Parathyroid adenoma (tissue), 2 donors: ENCODE results near the gene ADGRD1.

Source experiments
- H2AFZ ChIP-seq: fragments of 300-600 bp; sonication (generic); one replicate; pipeline ENCODE4 v1.7.0; 2017; ENCODE audit warnings: antibody characterized with exemption, mild to moderate bottlenecking
- H3K27ac ChIP-seq: fragments of 300-600 bp; sonication (generic); one replicate; pipeline ENCODE4 v1.7.0; 2017
- H3K27me3 ChIP-seq: fragments of 300-600 bp; sonication (generic); one replicate; pipeline ENCODE4 v1.7.0; 2017; ENCODE audit warnings: low read length; ENCODE audit not compliant: control insufficient read depth, insufficient read depth
- H3K36me3 ChIP-seq: fragments of 300-600 bp; sonication (generic); one replicate; pipeline ENCODE4 v1.7.0; 2017; ENCODE audit warnings: low read length; ENCODE audit not compliant: control insufficient read depth, insufficient read depth
- H3K4me1 ChIP-seq: fragments of 300-600 bp; sonication (generic); one replicate; pipeline ENCODE4 v1.7.0; 2017; ENCODE audit warnings: control low read depth
- H3K4me2 ChIP-seq: fragments of 300-600 bp; sonication (generic); one replicate; pipeline ENCODE4 v1.7.0; 2017; ENCODE audit warnings: low read length
- H3K4me3 ChIP-seq: fragments of 300-600 bp; sonication (generic); one replicate; pipeline ENCODE4 v1.7.0; 2017; ENCODE audit warnings: low read depth, low read length
- H3K79me2 ChIP-seq: fragments of 300-600 bp; sonication (generic); one replicate; pipeline ENCODE4 v1.7.0; 2017; ENCODE audit warnings: control low read depth
- H3K9ac ChIP-seq: fragments of 300-600 bp; sonication (generic); one replicate; pipeline ENCODE4 v1.7.0; 2017; ENCODE audit warnings: mild to moderate bottlenecking
- H3K9me3 ChIP-seq: fragments of 300-600 bp; sonication (generic); one replicate; pipeline ENCODE4 v1.7.0; 2017; ENCODE audit warnings: low read length; ENCODE audit not compliant: control insufficient read depth
- CTCF ChIP-seq: fragments of 300-600 bp; sonication (generic); IDR thresholded peaks from one replicate; pipeline ENCODE4 v1.7.0; 2017; ENCODE audit warnings: antibody characterized with exemption, mild to moderate bottlenecking
- donor health status: primary hyperparathyroidism.

Gene ADGRD1

GRCh38 chr12:131120831-131121271 is 167.1 kb downstream of the ADGRD1 start:
- Histone ChIP-seq H3K4me1 (no peaks in the 10 kb centered on the region), H3K4me2 (no peak overlapping the region), H3K36me3 (no peaks in the 10 kb centered on the region), H3K79me2 (no peaks in the 10 kb centered on the region), H3K27me3 (no peaks in the 10 kb centered on the region), H3K27ac (no peak overlapping the region), H3K9me3 (no peaks in the 10 kb centered on the region), H2AFZ (no peak overlapping the region), H3K4me3 (no peak overlapping the region), H3K9ac (no peak overlapping the region)
- TF ChIP-seq CTCF = no peak

DNA sequence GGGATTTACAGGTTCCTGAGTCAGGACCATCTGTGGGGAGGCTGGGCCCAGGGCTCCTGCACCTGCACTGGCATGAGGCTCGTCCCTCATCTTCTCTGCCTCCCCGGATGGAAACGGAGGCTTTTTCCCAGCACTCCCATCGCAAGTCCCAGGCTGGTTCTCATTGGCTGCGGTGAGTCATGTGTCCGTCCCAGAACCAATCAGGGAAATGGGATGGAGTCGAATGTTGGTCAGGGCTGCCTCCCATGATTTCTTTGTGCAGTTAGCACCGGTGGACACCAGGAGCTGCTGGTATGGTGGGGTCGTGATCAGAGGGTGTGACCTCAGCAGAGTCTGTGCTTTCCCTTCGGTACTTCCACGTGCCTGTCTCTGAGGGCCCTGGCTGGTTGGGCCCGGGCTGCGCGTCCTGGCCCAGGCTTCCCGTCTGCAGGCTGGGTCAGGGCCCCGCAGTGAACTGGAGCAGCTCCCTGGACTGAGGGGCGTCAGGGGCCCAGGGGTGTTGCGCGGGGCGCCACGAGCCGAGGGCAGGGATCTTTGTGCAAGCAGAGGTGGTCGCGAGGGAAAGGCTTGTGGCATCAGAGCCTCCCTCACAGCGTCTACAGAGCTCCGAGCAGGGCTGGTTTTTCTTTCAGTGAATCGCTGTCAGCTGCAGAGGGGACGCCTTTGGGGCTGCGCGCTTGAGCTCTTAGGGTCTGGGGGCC is 168.1 kb downstream of the ADGRD1 start:
- Histone ChIP-seq H3K4me3 (no peak overlapping the region), H3K4me2 (no peak overlapping the region), H3K27me3 (no peaks in the 10 kb centered on the region), H3K9ac (no peak overlapping the region), H2AFZ (no peak overlapping the region), H3K36me3 (no peaks in the 10 kb centered on the region), H3K4me1 (no peaks in the 10 kb centered on the region), H3K27ac (no peak overlapping the region), H3K9me3 (no peaks in the 10 kb centered on the region), H3K79me2 (no peaks in the 10 kb centered on the region)
- TF ChIP-seq CTCF = no peak

- Histone ChIP-seq H3K27ac (no peak overlapping the region), H3K27me3 (no peaks in the 10 kb centered on the region), H3K4me2 (no peak overlapping the region), H3K9ac (no peak overlapping the region), H3K36me3 (no peaks in the 10 kb centered on the region), H3K79me2 (no peaks in the 10 kb centered on the region), H3K4me3 (no peak overlapping the region), H2AFZ (no peak overlapping the region), H3K4me1 (no peaks in the 10 kb centered on the region), H3K9me3 (no peaks in the 10 kb centered on the region)
- TF ChIP-seq CTCF = no peak
These were observed 168.9 kb downstream of the ADGRD1 start for GRCh38 chr12:131122631-131123030.

- Histone ChIP-seq H3K4me2 (no peak overlapping the region), H2AFZ (no peak overlapping the region), H3K9me3 (no peaks in the 10 kb centered on the region), H3K36me3 (no peaks in the 10 kb centered on the region), H3K4me1 (no peaks in the 10 kb centered on the region), H3K9ac (no peak overlapping the region), H3K27me3 (no peaks in the 10 kb centered on the region), H3K4me3 (no peak overlapping the region), H3K27ac (no peak overlapping the region), H3K79me2 (no peaks in the 10 kb centered on the region)
- no peak for TF ChIP-seq CTCF
These were observed 170.1 kb downstream of the ADGRD1 start for GRCh38 chr12:131123817-131124216.
